ENCODE results near the gene KIAA1549. TPM values are rescaled to one million over a fixed set of nuclear protein-coding genes. Genes with fewer than 3 reads are reported as not detected.

Gene KIAA1549
- total and polyA plus RNA-seq, 7 donors, result 0.46 to 4.4 (median 1.4) TPM

DNA sequence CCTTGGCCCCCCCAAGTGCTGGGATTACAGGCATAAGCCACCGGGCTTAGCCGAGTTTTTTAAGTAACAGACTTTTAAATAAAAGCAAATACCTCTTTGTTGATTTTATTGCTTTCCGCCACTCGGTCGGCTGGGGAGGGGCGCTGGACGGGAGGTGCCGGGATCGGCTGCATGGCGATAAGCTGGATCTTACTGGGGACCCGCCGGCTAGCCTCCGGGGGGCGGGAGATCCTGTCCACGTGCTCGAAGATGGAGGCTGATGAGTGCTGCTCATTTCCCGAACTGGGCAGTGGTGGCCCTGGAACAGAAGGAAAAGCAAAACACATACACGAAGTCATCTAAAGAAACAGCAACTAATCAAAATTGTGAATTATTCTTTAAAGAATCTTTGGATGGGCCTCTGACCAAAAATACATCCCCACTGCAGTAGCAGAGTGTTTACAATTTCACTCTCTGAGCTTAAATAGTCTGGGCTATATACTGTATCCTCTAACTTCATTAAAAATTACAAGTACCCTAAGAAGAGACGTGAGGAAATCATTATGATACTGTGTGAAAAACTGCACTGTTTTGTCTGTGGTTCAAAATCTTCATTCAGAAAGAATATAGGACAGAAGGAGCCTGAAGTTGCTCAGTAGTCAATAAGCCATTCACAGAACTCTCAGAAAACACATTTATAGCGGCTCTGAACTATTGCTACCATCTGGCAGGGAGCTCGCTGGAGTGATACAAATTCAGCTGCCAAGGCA lies 110.0 kb downstream of the KIAA1549 start:
- Histone ChIP-seq H3K36me3 (ENCODE audit: insufficient read depth in 1 of 2, low read depth in 1 of 2) (peaks cover 0 to 8% of the 10 kb centered on the region in 2 donors), H3K27ac (no peak overlapping the region), H3K4me1 (no peaks in the 10 kb centered on the region), H3K9me3 (no peaks in the 10 kb centered on the region), H3K27me3 (ENCODE audit: insufficient read depth in 3 of 3, low read length in 2 of 3) (no peaks in the 10 kb centered on the region), H3K4me3 (no peak overlapping the region)
- 94 to 96% (median 95%) methylated on average over 21 of the region's 21 CpGs for WGBS, 3 donors
- TF ChIP-seq, protein P1, sequence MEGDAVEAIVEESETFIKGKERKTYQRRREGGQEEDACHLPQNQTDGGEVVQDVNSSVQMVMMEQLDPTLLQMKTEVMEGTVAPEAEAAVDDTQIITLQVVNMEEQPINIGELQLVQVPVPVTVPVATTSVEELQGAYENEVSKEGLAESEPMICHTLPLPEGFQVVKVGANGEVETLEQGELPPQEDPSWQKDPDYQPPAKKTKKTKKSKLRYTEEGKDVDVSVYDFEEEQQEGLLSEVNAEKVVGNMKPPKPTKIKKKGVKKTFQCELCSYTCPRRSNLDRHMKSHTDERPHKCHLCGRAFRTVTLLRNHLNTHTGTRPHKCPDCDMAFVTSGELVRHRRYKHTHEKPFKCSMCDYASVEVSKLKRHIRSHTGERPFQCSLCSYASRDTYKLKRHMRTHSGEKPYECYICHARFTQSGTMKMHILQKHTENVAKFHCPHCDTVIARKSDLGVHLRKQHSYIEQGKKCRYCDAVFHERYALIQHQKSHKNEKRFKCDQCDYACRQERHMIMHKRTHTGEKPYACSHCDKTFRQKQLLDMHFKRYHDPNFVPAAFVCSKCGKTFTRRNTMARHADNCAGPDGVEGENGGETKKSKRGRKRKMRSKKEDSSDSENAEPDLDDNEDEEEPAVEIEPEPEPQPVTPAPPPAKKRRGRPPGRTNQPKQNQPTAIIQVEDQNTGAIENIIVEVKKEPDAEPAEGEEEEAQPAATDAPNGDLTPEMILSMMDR (IDR thresholded peaks at IDR 0.05), result no peak
- ATAC-seq (no peak), DNase-seq (no peak)
- intact Hi-C loops (cut with DNase I), result no loop called here

DNA sequence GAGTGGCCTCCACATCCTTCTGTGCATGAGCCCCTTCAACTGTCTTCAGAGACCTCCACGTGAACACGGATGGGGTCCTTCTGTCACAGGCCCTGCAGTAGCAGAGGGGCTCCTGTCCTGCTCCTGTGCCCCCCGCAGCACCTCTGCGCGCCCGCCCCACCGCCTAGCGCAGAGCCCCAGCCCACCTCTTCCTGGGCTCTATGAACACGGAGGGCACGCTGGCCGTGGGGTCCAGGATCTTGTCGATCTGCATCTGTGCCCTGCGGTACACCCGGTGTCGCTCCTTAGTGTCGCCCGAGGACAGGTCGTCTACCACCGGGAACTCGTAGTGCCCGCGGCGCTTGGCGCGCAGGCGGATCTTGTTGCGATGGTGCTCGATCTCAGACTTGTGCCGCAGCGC lies 111.8 kb downstream of the KIAA1549 start:
- DNase-seq, result no peak

DNA sequence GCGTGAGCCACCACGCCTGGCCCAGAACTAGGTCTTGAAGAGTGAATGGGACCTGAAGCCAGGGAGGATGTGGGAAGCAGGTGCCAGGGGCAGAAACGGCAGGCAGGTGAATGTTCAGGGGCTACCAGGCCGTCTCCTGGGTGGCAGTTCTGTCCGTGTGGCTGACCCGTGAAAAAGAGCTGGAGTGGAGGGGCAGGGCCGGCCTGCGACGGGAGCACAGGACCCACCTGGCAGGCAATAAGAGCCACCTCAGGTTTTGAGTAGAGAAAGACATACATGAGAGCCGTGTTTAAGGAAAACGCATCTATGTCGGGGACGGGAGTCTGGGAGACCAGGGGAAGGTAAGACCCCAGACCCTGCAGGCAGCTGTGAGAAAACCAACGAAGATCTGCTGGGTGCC lies 112.5 kb downstream of the KIAA1549 start:
- TF ChIP-seq, protein P1 (IDR thresholded peaks at IDR 0.05), result no peak
- H3K9me3 ChIP-seq, result no peaks in the 10 kb centered on the region
- peaks cover 3 to 8% of the 10 kb centered on the region in 2 donors for H3K36me3 ChIP-seq (ENCODE audit: insufficient read depth in 1 of 2, low read depth in 1 of 2)
- no peaks in the 10 kb centered on the region for H3K4me1 ChIP-seq
- H3K27ac ChIP-seq, result no peak overlapping the region
- intact Hi-C loops (cut with DNase I), result no loop called here
- H3K4me3 ChIP-seq, result no peak overlapping the region
- H3K27me3 ChIP-seq (ENCODE audit: insufficient read depth in 3 of 3, low read length in 2 of 3), result no peaks in the 10 kb centered on the region
- 91 to 98% (median 93%) methylated on average over 14 of the region's 14 CpGs for WGBS, 3 donors
- ATAC-seq, result no peak
- DNase-seq, result no peak

More for the DNA sequence above, 111.8 kb downstream of the KIAA1549 start:
- TF ChIP-seq, protein P1 (IDR thresholded peaks at IDR 0.05), result no peak
- no peak for ATAC-seq
- no peak overlapping the region for H3K27ac ChIP-seq
- WGBS, 3 donors, result 97 to 98% (median 98%) methylated on average over 30 of the region's 30 CpGs
- no peaks in the 10 kb centered on the region for H3K27me3 ChIP-seq (ENCODE audit: insufficient read depth in 3 of 3, low read length in 2 of 3)
- intact Hi-C loops (cut with DNase I), result no loop called here
- no peak overlapping the region for H3K4me3 ChIP-seq
- H3K4me1 ChIP-seq, result no peaks in the 10 kb centered on the region
- H3K9me3 ChIP-seq, result no peaks in the 10 kb centered on the region
- peaks cover 0 to 8% of the 10 kb centered on the region in 2 donors for H3K36me3 ChIP-seq (ENCODE audit: insufficient read depth in 1 of 2, low read depth in 1 of 2)

DNA sequence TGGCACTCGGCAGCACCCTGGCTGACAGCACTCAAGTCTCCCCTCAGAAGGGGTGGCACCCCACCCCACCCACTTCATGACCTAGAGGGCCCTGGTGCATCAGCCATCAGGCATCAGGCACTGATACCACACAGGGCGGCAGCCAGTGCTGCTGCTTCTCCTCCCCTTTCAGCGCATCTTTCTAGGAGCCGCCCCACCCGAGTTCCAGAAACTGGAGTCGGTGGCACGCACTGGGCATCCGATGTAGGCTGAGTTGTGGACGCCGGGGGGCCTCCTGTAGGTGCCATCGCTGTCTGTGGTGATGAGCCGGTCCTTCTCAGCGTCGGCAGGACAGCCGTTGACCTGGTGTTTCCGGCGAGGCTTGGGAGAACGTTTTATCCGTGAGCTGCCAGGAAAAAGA lies 113.4 kb downstream of the KIAA1549 start:
- Histone ChIP-seq H3K4me3 (no peak overlapping the region), H3K27ac (no peak overlapping the region), H3K9me3 (no peaks in the 10 kb centered on the region), H3K36me3 (ENCODE audit: insufficient read depth in 1 of 2, low read depth in 1 of 2) (peaks cover 3 to 8% of the 10 kb centered on the region in 2 donors), H3K27me3 (ENCODE audit: insufficient read depth in 3 of 3, low read length in 2 of 3) (no peaks in the 10 kb centered on the region), H3K4me1 (no peaks in the 10 kb centered on the region)
- intact Hi-C loops (cut with DNase I), result no loop called here
- DNase-seq (no peak), ATAC-seq (no peak)
- TF ChIP-seq, protein P1 (IDR thresholded peaks at IDR 0.05), result no peak
- WGBS, 3 donors, result 96% methylated on average over 19 of the region's 19 CpGs

DNA sequence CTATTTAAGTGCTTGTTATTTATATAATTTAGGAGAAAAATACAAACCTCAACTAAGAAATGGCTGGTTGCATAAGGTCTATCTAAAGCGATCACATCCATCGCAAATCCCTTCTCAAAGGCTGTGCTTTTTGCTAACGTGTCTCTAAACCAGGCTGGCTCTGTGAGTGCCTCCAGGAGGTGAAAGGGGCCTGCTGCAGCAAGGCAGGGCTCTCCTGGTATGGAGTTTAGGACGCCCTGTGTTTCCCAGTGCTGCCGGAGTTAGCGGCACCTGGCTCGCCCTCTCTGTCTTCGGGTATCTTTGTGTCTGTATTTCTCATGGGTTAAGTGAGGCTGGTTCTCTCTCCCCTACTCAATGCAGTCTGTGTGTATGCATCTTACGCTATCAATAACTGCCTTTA lies 114.8 kb downstream of the KIAA1549 start:
- Histone ChIP-seq H3K27ac (no peak overlapping the region), H3K27me3 (ENCODE audit: insufficient read depth in 3 of 3, low read length in 2 of 3) (no peaks in the 10 kb centered on the region), H3K4me3 (no peak overlapping the region), H3K4me1 (no peaks in the 10 kb centered on the region), H3K9me3 (no peaks in the 10 kb centered on the region), H3K36me3 (ENCODE audit: insufficient read depth in 1 of 2, low read depth in 1 of 2) (peaks cover 3 to 8% of the 10 kb centered on the region in 2 donors)
- no peak for DNase-seq
- no peak for ATAC-seq
- TF ChIP-seq, protein P1 (IDR thresholded peaks at IDR 0.05), result no peak
- intact Hi-C loops (cut with DNase I), result no loop called here
- WGBS, 3 donors, result 93 to 95% (median 94%) methylated on average over 9 of the region's 9 CpGs

Data from psoas muscle (tissue), 8 donors.